ENCODE data around the gene HOXB5. TPM values are rescaled to one million over a fixed set of nuclear protein-coding genes. Genes with fewer than 3 reads are reported as not detected.

The HOXB5 gene
- total RNA-seq, 1 donor from 2014 or later = 0.07 TPM

DNA sequence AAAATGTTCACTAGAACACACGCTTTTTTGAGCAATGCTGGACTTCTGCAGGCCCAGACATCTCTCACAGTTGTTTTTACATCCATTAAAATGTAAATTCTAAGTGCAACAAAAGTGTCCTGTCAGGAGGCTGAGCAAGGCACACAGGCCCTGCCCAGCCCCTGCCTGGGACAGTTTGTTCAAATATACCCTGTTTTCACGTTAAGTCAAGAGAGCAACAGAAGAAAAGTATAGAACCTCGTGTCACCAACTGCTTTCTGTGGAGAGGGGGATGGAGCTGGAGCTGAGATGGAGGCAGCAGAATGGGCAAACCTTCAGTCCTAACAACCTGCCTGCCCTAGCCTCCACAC, 44.3 kb downstream of the HOXB5 start:
- no peak for DNase-seq (ENCODE audit: low read depth, low spot score)

DNA sequence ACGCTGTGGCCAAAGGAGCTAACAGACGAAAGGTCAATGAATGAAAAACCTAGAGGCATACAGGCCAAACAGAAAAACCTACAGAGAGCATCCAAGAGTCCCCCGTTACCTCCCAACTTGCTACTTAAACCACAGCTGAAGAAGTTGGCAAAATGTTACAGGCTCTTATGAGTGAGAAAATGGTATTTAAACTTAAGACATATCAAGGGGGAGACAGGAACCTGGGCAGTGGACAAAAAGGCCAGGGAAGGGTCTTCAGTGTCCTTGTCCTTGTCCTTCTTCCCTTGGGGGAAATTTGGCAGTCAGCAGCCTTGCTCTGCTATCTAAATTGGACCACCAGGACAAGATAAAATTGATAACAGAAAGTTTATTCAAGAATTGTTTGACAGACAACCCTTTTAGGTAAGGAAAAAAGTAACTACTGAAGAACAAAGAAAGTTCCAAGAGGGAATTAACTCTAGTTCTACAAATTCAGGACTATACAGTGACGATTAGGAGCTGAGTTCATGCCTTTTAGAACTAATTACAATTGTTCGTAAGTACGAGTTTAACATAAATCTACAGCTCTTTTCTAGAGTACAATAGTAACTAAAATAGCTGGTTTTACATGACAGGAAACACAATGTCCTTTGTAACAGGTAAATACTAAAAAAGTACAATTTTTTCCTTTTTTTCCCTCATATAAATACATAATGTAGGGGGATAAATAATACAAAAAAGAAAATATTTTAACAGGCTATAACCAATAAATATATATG, 44.9 kb downstream of the HOXB5 start:
- no peak for DNase-seq (ENCODE audit: low read depth, low spot score)

DNA sequence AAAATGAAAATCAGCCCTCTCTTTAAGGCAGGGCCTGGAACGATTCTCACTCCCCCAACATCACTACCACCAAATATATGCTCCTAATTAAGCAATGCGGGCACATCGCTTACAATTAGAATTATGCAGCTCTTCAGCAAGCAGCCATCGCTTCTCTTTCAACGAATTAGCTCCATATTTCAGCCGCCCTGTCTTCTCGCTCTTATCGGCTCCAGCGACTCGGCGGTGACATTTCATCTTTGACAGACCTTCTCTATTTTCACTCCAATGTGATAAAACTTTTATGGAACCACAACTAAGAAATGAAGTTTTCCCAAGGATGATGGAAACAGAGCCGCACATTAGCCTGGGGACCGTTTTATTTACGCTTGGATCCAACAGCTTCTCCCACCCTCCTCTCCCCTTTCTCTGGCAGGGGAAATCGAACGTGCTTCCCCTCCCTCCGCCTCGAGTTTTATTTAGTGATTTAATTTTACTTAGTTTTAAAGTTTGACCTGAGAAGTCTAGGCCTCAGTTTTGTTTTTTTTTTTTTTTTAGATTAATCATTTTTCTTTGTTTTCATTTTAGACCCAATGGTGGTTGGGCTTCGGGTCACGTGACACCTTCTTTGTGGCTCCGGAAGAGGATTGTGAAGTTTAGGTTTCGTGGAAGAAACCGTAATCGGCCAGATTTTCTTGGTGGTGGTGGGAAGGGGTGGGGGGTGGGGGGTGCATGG, 45.6 kb downstream of the HOXB5 start:
- no peak for DNase-seq (ENCODE audit: low read depth, low spot score)

DNA sequence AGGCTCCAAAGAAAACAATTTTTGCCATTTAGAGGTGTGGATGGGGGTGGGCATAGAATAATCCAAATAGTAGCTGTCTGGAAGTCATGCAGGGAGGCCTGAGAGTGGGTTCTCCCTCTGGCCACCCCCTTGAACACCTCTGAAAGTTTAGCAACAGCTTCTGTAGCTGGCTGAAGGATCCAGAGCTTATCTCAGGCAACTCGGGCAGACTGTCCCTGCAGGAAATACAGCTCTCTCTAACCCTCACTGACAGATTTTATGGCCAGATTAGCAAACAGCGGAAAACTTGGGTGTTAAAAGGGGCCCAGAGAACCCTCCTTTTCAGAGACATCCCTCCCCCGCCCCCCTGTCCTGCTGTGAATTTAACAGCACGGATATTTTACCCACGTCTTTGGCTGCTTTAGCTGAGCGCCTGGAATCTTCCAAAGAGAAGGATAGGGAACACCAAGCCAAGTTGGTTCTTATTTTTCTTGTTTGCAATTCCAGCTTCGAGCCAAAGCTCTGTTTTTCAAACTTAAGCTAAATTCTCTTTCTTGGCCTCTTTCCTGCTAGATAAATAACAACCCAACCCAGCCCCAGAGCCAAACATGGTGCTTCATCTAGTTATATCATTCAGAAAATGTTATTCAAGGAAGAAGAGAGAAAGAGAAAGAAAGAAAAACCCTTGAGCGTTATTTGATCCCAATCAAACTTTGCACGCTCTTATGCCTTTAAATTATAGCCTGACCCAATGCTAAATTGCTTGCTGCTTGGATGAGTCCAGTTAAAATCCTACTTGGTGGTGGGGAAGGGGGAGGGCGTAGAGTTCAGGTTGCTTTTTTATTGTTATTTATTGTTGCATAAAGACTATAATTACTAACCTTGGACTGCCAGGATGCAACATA, 46.4 kb downstream of the HOXB5 start:
- no peak for DNase-seq (ENCODE audit: low read depth, low spot score)

DNA sequence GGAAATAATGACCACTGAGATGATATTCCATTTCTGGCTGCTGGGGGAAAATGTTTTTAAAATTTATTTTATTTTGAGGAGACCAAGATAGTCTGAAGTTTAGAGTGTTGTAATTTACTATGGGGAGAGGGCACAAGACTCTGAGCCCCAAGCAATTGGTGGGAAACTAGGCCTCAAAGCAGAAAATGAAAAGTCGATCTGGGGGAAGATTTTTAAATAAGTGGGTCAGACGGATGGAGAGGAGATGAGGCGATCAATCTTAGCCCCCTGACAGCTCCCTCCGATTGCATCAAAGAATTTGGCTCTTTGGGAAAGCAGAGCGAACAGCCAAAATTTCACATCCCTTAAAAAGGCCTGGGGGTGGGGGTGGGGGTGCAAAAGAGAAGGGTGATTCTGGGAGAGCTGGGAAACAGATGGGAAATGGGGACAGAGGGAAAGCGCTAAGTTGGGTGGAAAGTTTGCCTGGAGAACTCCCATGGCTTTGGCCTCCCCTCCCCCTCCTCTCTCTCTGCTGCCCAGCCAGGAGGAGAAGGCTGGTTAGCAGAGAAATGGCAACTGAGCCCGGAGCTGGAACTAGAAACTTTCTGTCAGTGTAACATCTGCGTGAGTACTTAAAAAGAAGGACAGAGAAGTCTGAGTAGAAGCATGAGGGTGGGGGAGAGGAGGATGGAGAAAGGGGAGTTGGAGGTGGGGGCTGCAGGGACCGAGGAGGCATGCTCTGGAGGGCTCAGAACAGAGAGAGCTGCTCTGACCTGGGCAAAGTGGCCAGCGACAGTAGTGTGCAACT, 47.2 kb downstream of the HOXB5 start:
- no peak for DNase-seq (ENCODE audit: low read depth, low spot score)

DNA sequence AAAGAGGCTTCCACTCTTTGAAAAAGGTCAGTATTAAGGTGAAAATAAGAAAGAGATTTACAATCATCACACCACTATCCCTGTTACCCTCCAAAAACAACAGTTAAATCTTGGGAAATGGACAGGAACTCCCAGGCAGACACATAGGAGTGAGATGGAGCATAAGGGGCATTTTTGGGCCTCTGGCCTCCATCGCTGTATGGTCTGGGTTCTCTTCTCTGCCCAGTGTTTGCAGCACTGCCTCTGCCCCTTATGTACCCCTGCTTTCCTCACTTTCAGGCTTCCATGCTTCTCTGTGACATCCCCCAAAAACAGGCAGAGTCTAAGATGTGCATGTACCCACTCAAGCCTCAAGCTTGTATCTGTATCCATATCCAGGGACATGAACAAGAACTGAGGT, 48.0 kb downstream of the HOXB5 start:
- DNase-seq (ENCODE audit: low read depth, low spot score) = no peak

DNA sequence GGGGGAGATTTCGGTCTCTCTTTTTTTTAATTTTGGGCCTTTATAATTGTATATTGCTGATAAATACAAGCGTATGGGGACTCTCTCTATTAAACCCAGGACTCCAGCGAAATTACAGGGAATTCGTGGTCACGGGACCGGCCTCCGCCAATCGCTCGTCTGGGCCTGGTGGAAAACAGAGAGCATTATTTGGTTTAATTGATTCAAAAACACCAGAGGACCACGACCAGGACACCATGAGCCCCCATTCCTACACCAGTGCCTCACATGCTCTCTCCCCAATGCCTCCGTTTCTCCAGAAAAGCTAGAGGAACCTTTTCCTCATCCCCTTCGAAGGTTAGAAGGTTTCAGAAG, 48.6 kb downstream of the HOXB5 start, which contains the start of gene HOXB2:
HOXB2 (minus strand) TSS at position 88 of the 354 bp plus-strand sequence. CDS start 198 bp downstream, outside the sequence.
- no peak for DNase-seq (ENCODE audit: low read depth, low spot score)

DNA sequence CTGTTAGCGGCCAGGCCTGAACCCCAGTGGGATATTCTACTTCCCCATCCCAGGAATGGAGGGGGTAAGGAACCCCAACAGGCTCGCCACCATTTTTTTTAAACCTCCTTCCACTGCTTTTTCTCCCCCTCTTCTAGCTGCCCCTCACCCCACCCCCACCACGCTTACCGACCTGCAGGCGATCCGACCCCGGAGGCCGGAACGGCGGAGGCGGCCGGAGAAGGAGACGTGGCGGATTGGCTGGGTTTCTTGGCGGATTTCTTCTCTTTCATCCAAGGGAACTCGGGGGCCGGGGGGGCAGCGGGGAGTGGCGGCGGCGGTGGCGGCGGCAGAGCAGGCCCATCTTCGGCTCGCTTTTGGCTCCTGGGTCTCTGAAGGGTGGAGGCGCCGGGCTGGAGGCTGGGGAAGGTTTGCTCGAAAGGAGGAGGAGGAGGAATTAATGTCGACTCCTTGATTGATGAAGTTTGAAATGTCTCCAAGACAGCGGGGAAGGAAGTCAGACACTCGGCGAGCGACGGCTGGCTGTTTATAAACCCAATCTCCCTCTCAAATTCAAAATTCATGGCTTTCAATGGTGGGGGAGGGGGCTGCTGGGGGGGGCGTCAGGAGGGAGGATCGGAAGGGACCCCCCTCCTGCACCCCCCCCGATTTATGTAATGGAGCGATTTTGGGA, 49.1 kb downstream of the HOXB5 start:
- DNase-seq (ENCODE audit: low read depth, low spot score) = peak; percentile 47

DNA sequence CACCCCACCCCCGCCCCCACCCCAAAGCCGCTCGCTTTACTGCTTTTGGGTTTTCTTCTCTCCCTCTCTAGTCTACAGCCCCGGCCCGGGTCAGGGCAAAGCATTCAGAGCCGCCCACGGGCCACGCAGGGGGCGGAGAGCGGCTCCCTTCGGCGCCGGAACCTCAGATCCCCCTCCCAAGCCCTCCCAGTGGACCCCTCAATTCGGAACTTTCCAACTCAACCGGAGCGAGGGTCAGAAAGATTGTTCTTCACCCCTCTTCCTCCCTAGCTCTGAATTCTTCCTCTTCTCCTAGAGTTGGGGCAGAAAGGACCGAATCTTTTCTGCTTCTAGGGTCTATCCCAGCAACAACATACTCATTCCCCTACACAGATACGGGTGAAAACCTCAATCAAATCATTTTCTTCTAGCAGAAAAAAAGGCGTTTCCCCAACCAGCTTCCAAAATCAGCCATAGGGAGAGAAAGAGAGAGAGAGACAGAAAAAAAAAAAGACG, 49.7 kb downstream of the HOXB5 start:
- DNase-seq (ENCODE audit: low read depth, low spot score) = no peak

DNA sequence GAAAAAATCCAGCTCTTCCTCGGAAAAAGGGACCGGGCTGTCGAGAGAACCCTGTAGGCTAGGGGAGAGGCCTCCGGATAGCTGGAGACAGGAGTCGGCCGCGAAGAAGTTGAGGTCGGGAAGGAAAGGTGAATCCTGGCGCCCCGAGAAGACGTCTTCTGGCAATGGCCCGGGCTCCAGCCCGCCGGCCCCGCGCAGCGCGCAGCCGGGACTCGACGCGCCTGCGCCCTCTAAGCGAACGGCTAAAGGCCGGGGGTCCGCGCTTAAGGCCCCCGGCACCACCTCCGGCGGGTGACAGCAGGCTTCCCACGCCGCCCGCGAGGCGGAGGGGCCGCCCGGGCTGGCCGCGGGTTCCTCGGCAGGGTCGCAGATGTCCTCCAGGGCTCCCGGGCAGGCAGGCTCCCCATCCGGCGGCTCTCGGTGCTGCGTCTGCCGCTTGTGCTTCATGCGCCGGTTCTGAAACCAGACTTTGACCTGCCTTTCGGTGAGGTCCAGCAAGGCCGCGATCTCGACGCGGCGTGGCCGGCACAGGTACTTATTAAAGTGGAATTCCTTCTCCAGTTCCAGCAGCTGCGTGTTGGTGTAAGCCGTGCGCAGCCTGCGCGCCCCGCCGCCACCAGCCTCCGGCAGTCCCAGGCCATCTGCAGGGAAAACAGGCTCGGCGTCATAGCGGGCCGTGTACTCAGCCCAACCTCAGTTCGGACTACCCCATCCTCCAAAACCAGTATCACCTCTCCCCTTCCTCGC, 50.3 kb downstream of the HOXB5 start:
- DNase-seq (ENCODE audit: low read depth, low spot score) = no peak

DNA sequence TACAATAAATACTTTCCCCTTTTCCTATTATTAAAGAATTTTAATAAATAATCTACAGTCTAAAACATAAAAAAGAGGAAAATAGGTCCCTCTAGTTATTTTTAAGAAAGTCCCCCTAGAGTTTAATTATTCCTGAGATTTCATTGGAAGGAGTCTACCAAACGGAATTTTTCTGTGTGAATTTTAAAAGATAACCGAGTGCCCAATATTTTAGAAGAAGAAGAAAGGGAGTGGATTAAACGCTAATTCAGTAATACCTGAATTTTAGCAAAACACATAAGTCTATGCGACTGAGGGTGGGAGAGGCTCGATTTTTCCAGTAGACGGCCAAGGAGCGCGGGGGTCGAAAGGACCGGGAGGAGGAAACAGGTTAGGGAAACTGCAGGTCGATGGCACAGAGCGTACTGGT, 50.9 kb downstream of the HOXB5 start:
- DNase-seq (ENCODE audit: low read depth, low spot score) = no peak

DNA sequence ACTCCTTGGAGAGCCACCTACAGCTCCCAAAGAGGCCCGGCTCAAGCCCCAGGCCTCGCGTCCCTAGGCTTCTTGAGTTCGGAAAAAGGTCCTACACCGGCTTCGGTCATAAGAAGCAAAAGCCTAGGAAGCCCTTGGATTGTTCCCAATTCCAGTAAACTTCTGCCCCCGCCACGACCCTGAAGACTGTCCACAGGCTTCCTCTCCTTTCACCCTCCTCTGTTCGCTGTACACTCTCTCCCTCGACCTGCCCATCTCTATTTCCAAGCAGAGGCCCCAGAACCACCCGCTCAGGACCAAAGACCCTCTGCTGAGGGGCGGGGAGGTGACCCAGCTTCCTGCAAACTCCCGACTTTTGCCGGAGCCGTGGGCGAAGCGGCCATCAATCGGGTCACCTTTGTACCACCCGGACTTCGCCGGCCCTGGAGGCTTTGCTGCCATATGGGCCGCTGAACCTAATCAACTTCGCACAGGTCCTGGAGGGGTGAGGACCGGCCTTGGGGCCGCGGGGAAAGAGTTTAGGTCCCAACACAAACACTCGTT, 51.4 kb downstream of the HOXB5 start:
- DNase-seq (ENCODE audit: low read depth, low spot score) = no peak

DNA sequence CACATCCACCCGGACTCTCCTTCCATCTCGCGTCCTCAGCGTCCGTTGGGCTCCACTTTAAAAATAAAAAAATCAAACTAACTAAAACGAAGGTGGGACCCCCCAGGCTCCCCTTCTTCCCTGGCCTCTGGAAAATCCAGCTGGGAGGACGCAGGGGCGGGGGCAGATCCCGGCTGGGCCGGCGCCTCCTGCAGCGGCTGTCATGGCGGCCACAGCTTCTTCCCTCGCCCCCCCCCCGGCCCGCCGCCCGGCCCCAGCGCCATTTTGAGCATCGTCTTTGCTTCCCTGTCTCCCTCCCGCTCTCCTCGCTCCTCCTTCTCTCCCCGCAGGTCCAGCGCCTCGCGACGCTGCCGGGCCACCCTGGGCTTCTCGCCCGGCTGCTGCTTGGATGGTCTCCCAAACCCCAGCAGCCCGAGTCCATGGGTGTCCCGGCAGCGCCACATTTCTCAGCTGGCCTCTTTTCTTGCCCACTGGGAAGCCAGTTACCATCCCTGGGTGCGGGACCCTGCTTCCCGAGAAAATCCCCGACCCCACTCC, 51.9 kb downstream of the HOXB5 start:
- no peak for DNase-seq (ENCODE audit: low read depth, low spot score)

Other genes with a start within 250 kb of the HOXB5 start
- gene SKAP1, start 163.6 kb downstream of the HOXB5 start, total RNA-seq = not detected in 2 replicates
- not detected in 2 replicates for gene HOXB1, start 62.8 kb downstream of the HOXB5 start, total RNA-seq
- gene HOXB2, start 48.7 kb downstream of the HOXB5 start, total RNA-seq = 5.1 and 5.3 TPM in 2 replicates
- 3.0 and 5.1 TPM in 2 replicates for gene HOXB4, start 15.4 kb downstream of the HOXB5 start, total RNA-seq
- 6.9 and 7.5 TPM in 2 replicates for gene HOXB3, start 3.5 kb downstream of the HOXB5 start, total RNA-seq
- gene HOXB6, start 11.2 kb upstream of the HOXB5 start, total RNA-seq = 0.11 and 0.92 TPM in 2 replicates
- 0.11 and 0.59 TPM in 2 replicates for gene HOXB7, start 17.2 kb upstream of the HOXB5 start, total RNA-seq
- not detected in 2 replicates for gene HOXB8, start 21.5 kb upstream of the HOXB5 start, total RNA-seq
- gene HOXB9, start 32.6 kb upstream of the HOXB5 start, total RNA-seq = not detected in 2 replicates
- not detected in 2 replicates for gene PRAC1, start 128.7 kb upstream of the HOXB5 start, total RNA-seq
- not detected in 2 replicates for gene PRAC2, start 129.4 kb upstream of the HOXB5 start, total RNA-seq
- gene HOXB13, start 135.0 kb upstream of the HOXB5 start, total RNA-seq = not detected in 2 replicates
- gene TTLL6, start 223.4 kb upstream of the HOXB5 start, total RNA-seq = not detected in 2 replicates
- gene CALCOCO2, start 237.3 kb upstream of the HOXB5 start, total RNA-seq = 30.4 and 58.9 TPM in 2 replicates

Measured in pulmonary artery endothelial cell (primary cell).